ENCODE results near the gene EFHC1.

Gene EFHC1

GRCh38 chr6:52516269-52516668, 96.1 kb downstream of the EFHC1 start:
- in situ Hi-C loops (cut with MboI; ENCODE audit: low sequenced_read_pairs) = no loop called here

- in situ Hi-C loops (cut with MboI; ENCODE audit: low sequenced_read_pairs) = no loop called here
These were observed 96.8 kb downstream of the EFHC1 start for GRCh38 chr6:52516943-52517342.

DNA sequence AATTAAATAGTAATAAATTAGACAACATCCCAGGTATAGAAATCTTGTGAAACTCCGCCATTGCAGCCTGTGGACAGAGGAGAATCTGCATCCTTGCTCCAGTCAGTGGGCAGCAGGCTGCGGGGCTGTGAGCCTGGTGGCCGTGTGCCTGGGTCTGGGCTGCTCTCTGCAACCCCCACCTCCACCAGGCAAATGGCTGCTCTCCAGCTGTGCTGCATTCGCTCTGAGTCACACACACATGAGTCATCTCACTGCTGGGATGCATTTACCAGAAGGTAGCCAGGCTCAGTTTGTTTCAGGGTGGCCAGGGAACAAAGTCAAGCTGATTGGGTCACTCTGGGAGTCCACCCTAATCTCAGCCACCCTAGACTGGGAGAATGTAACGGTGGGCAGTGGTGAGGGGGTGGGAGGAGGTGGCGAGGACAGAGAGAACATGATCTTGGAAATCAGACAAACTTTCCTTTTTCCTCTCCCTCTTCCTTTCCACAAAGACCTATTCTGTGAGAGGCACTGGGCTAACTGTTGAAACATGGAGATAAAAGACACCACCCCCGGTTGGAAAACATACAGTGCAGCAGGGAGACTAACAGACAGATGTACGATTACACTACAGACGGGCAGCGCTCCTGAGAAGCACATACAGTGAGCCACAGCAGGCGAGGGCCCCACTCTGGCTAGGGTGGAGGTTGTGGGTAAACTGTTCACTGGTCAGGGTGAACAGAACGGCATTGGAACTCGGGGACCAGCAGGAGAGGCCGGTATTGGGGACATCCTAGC, 97.5 kb downstream of the EFHC1 start:
- in situ Hi-C loops (cut with MboI; ENCODE audit: low sequenced_read_pairs) = no loop called here

- in situ Hi-C loops (cut with MboI; ENCODE audit: low sequenced_read_pairs) = no loop called here
These were observed 98.3 kb downstream of the EFHC1 start for GRCh38 chr6:52518279-52518945.

GRCh38 chr6:52519618-52520017, 99.5 kb downstream of the EFHC1 start:
- in situ Hi-C loops (cut with MboI; ENCODE audit: low sequenced_read_pairs) = no loop called here

DNA sequence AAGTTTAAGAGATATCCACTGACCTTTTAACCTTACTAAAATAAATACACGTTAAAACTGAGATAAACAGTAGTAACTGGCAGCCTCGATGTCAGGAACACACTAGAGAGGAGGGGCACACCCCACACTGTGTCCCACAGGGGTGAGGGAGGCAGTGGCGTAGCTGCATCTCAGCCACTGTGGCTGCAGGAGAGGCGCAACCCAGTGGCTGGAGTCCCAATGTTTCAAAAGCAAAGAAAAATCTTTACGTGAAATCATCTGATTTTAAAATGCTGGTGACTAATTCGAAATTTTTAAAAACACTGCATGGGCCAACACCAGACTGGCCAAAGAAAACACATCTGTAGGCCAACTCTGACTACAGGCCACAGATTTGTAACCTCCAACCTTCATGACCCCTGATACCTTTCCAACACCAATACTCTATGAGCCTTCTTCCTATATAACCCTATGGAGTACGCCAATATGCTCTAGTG, 102.0 kb downstream of the EFHC1 start:
- in situ Hi-C loops (cut with MboI; ENCODE audit: low sequenced_read_pairs) = no loop called here

- in situ Hi-C loops (cut with MboI; ENCODE audit: low sequenced_read_pairs) = no loop called here
These were observed 102.5 kb downstream of the EFHC1 start for GRCh38 chr6:52522655-52523054.

DNA sequence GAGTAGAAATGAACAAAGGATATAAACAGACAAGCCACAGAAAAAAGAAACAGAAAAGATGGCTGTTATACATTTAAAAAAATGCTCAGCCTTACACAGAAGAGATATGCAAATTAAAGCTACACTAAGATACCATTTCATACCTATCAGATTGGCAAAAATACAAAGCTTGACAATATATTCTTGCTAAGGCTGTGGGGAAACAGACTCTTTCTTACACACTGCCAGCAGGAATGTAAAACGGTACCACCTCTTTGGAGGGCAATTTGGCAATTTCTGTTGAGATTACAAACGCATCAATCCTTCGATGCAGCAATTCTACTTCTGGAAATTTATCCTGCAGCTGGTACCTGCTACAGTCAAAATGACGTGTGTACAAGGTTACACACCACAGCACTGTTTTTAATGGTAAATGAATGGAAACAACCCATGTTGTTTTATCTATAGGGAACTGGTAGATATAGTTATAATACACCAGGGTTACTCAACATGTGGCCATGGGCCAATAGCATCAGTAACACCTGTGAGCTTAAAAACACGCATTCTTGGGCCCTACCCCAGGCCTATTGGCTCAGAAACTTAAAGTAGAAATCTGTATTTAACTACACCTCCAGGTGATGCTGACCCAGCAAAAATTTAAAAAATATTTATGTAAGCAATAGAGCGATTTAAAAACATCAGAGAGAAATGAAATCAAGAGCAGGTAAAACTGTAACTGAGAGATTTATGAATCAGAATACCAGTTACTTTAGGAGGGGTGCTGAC, 103.4 kb downstream of the EFHC1 start:
- in situ Hi-C loops (cut with MboI; ENCODE audit: low sequenced_read_pairs) = no loop called here

GRCh38 chr6:52524918-52525317, 104.8 kb downstream of the EFHC1 start:
- in situ Hi-C loops (cut with MboI; ENCODE audit: low sequenced_read_pairs) = no loop called here

DNA sequence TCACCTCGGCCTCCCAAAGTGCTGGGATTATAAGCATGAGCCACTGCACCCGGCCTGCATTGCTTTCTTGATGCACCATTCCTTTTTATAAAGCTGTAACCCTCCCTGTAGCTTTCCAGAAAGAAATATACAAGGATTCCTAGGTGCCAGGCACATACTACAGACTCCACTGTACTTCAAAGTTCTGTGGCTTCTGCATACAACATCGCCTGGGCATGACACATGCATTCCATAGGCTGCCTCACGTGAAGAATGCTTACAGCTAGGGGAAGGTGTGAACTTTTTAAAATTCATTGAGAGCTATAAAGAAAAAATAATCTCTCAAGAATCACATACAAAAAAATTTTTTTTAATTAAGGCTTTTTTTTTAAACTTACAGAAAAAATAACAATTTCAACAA, 106.5 kb downstream of the EFHC1 start:
- in situ Hi-C loops (cut with MboI; ENCODE audit: low sequenced_read_pairs) = no loop called here

DNA sequence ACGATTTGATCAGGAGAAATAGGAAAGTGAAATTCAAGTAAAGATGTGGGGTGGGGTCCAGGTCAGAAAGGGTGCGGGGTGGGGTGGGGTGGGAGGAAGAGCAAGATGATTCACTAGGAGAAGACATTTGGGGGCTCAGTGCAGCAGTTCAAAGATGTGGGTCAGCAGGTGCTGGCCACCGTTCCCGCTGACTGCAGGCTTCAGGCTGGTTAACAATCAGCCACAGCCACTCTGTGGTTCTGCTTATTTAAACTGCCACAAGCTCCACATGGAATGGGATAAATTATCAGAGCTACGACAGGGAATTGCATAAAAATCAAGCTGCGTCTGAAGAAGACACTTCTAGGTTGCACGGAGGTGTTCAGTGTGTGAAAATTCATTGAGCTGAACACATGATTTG, 107.3 kb downstream of the EFHC1 start:
- in situ Hi-C loops (cut with MboI; ENCODE audit: low sequenced_read_pairs) = no loop called here

GRCh38 chr6:52529311-52529710, 109.2 kb downstream of the EFHC1 start:
- in situ Hi-C loops (cut with MboI; ENCODE audit: low sequenced_read_pairs) = no loop called here

- in situ Hi-C loops (cut with MboI; ENCODE audit: low sequenced_read_pairs) = no loop called here
These were observed 110.2 kb downstream of the EFHC1 start for GRCh38 chr6:52530351-52530750.

GRCh38 chr6:52531396-52531795, 111.3 kb downstream of the EFHC1 start:
- in situ Hi-C loops (cut with MboI; ENCODE audit: low sequenced_read_pairs) = no loop called here

DNA sequence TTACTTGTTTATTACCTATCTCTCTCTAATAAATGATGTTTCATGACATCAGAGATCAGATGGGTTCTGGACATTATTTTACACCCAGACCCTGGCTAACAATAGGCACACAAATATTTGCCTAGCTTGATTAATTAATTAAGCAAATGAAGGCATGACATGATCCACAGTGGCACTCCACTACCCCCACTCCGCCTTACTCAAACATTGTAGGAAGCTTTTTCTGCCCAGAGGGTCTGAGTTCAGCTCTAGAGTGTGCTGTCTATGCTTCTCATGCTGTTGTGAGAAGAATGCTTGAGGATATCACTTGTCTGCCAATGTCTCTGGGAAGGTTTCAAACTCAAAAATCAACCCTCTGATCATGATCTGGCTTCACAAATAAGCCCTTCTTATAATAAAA, 111.7 kb downstream of the EFHC1 start:
- in situ Hi-C loops (cut with MboI; ENCODE audit: low sequenced_read_pairs) = no loop called here

- in situ Hi-C loops (cut with MboI; ENCODE audit: low sequenced_read_pairs) = no loop called here
These were observed 112.3 kb downstream of the EFHC1 start for GRCh38 chr6:52532457-52532856.

- in situ Hi-C loops (cut with MboI; ENCODE audit: low sequenced_read_pairs) = no loop called here
These were observed 113.3 kb downstream of the EFHC1 start for GRCh38 chr6:52533491-52533890.

- in situ Hi-C loops (cut with MboI; ENCODE audit: low sequenced_read_pairs) = no loop called here
These were observed 114.2 kb downstream of the EFHC1 start for GRCh38 chr6:52534363-52534762.

- in situ Hi-C loops (cut with MboI; ENCODE audit: low sequenced_read_pairs) = no loop called here
These were observed 114.8 kb downstream of the EFHC1 start for GRCh38 chr6:52534966-52535390.

- in situ Hi-C loops (cut with MboI; ENCODE audit: low sequenced_read_pairs) = no loop called here
These were observed 115.7 kb downstream of the EFHC1 start for GRCh38 chr6:52535711-52536423.

DNA sequence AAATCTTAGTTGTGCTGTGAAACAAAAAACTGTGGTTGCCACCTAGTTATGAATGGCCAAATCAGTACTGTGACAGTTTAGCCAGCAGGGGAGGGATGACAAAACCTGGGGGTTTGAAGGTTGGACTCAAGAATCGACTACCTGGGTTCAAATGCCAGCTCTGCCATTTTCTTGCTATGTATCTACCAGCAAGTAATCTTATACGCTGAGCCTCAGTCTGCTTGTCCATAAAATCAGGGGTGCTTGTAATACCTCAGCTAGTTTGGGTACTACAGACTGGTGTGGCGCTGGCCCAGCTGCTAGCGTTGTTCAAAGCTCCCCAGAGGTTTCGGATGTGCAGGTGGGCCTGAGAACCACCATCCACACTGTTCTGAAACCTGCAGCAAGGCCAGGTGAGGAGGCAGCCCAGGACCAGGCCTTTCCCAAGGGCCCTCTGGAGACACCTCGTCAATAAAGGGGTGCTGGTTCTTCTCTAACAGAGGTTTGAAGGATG, 116.3 kb downstream of the EFHC1 start:
- in situ Hi-C loops (cut with MboI; ENCODE audit: low sequenced_read_pairs) = no loop called here
